Neural progenitor cell (in vitro differentiated cells): ENCODE measurements around the gene GUCA2A. TPM values are rescaled to one million over a fixed set of nuclear protein-coding genes. Genes with fewer than 3 reads are reported as not detected.

ENCODE experiments used
- DNase-seq: peaks from one replicate; pipeline ENCODE4 v3.0.0-alpha.2; 2016; ENCODE audit warnings: low spot score
- H2AFZ ChIP-seq: fragments of 200-600 bp; sonication (generic); replicated peaks from 2 replicates; pipeline ENCODE4 v1.6.1; 2016; ENCODE audit warnings: antibody characterized with exemption
- H3F3A ChIP-seq: fragments of 200-600 bp; sonication (generic); 2 replicates; pipeline ENCODE4 v1.6.1; 2016; ENCODE audit warnings: antibody characterized with exemption, low read depth
- H3K27ac ChIP-seq: fragments of 200-600 bp; sonication (generic); 2 replicates; pipeline ENCODE4 v1.5.1; 2016; ENCODE audit warnings: mild to moderate bottlenecking
- H3K27me3 ChIP-seq: fragments of 200-600 bp; sonication (generic); 2 replicates; pipeline ENCODE4 v1.6.1; 2016; ENCODE audit warnings: mild to moderate bottlenecking, moderate library complexity
- H3K36me3 ChIP-seq: fragments of 200-600 bp; sonication (generic); 2 replicates; pipeline ENCODE4 v1.5.1; 2016
- H3K4me1 ChIP-seq: fragments of 200-600 bp; sonication (generic); 2 replicates; pipeline ENCODE4 v1.6.1; 2016; ENCODE audit warnings: mixed run types
- H3K4me2 ChIP-seq: fragments of 200-600 bp; sonication (generic); 2 replicates; pipeline ENCODE4 v1.6.1; 2016
- H3K4me3 ChIP-seq: fragments of 200-600 bp; sonication (generic); 2 replicates; pipeline ENCODE4 v1.5.1; 2016
- H3K79me2 ChIP-seq: fragments of 200-600 bp; sonication (generic); 2 replicates; pipeline ENCODE4 v1.6.1; 2016; ENCODE audit warnings: low read depth
- H3K9ac ChIP-seq: fragments of 200-600 bp; sonication (generic); 2 replicates; pipeline ENCODE4 v1.6.1; 2016
- H3K9me3 ChIP-seq: fragments of 200-600 bp; sonication (generic); 2 replicates; pipeline ENCODE4 v1.5.1; 2016; ENCODE audit warnings: low read depth
- H4K20me1 ChIP-seq: fragments of 200-600 bp; sonication (generic); 2 replicates; pipeline ENCODE4 v1.6.1; 2016; ENCODE audit warnings: low read depth
- H3K27ac Mint-ChIP-seq: 3 replicates; pipeline ENCODE4 v1.8.0; 2021; ENCODE audit warnings: mixed read lengths
- H3K27me3 Mint-ChIP-seq: 2 replicates; pipeline ENCODE4 v1.8.0; 2022; ENCODE audit warnings: low read depth, mild to moderate bottlenecking, inconsistent platforms, moderate library complexity, mixed read lengths; ENCODE audit not compliant: insufficient read depth
- H3K36me3 Mint-ChIP-seq: 3 replicates; pipeline ENCODE4 v1.8.0; 2021; ENCODE audit warnings: mixed read lengths
- H3K4me1 Mint-ChIP-seq: 3 replicates; pipeline ENCODE4 v1.8.0; 2021; ENCODE audit warnings: mixed read lengths
- H3K4me3 Mint-ChIP-seq: 3 replicates; pipeline ENCODE4 v1.8.0; 2021; ENCODE audit warnings: mild to moderate bottlenecking, moderate library complexity, mixed read lengths
- H3K9me3 Mint-ChIP-seq: 3 replicates; pipeline ENCODE4 v1.8.0; 2020; ENCODE audit warnings: mixed read lengths
- EZH2 ChIP-seq: fragments of 200-600 bp; sonication (generic); IDR thresholded peaks from 2 replicates; pipeline ENCODE4 v1.6.1; 2017; ENCODE audit warnings: antibody characterized with exemption, mild to moderate bottlenecking, moderate library complexity
- EZH2phosphoT487 ChIP-seq: fragments of 200-600 bp; sonication (generic); IDR thresholded peaks from 2 replicates; pipeline ENCODE4 v1.6.1; 2017; ENCODE audit warnings: antibody characterized with exemption
- total RNA-seq: library from RNA; depleted of rRNA; stranded (reverse); fragments of >200 nt; gene quantifications from 2 replicates; pipeline ENCODE4 v1.2.3, GENCODE V29; 2015; ENCODE audit warnings: low replicate concordance
- TF ChIP-seq, protein P1 (sequence below): fragments of 200-600 bp; sonication (generic); IDR thresholded peaks from 2 replicates; pipeline ENCODE4 v1.5.1; 2017; ENCODE audit warnings: antibody characterized with exemption, mild to moderate bottlenecking

The GUCA2A gene
- total RNA-seq, 1 donor from 2014 or later, result not detected

DNA sequence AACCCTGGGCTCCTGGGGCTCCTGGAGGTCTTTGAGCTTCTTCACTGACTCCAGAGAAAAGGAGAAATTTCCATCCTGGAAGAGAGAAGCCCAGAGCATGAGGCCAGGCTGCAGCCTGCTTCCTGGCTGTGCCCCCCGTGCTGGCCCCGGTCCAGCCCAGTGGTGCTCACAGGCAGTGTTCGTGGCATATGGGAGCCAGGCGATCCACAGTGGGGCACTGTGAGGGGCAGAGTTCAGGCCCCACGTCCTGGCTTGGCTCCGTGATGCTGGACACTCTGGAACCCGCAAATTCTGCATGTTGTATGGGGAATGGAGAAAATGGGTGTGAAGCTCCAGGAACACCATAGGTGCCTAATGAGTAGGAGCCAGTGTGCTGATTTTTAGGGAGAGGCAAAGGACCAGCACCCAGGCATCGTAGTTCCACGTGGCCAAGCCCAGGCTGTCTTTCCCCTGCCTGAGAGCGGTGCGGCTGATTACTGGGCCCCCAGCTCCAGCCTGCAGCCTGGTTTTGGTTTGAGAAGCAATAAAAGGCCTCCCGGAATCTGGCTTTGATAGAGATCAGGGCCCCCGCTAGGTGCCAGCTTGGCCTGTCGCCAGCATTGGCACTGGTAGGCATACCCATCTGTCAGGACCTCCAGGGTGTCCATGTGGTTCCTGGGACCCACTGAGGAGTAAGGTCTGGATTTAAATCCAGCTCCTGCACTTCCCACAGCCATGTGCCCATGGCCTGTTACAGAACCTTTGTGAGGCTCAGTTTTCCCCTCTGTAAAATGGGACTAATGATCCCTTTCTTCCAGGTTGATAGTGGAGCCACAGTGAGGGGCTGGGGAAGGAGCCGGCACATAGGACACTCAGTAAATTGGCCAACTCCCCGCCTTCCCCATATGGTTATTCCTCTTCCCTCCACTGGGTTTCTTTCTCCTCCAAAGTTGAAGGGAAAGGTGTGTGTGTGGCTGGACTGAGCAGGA lies 725 bp downstream of the GUCA2A start:
- H3K79me2 ChIP-seq, result no peaks in the 10 kb centered on the region
- no peak overlapping the region for H3K4me2 ChIP-seq
- H3K4me1 ChIP-seq, result no peaks in the 10 kb centered on the region
- H3K36me3 ChIP-seq, result no peaks in the 10 kb centered on the region
- Mint-ChIP-seq H3K9me3 (peaks cover 12% of the 10 kb centered on the region), H3K4me1 (peaks cover 6% of the 10 kb centered on the region), H3K27me3 (peaks cover 12% of the 10 kb centered on the region), H3K27ac (no peak overlapping the region), H3K4me3 (no peak overlapping the region), H3K36me3 (no peaks in the 10 kb centered on the region)
- H3K9ac ChIP-seq, result no peak overlapping the region
- H3K9me3 ChIP-seq, result no peaks in the 10 kb centered on the region
- H2AFZ ChIP-seq, result no peak overlapping the region
- no peaks in the 10 kb centered on the region for H3F3A ChIP-seq
- H3K27me3 ChIP-seq, result no peaks in the 10 kb centered on the region
- H4K20me1 ChIP-seq, result no peaks in the 10 kb centered on the region
- DNase-seq, result no peak
- no peak overlapping the region for H3K27ac ChIP-seq
- no peak overlapping the region for H3K4me3 ChIP-seq
- TF ChIP-seq, protein P1, sequence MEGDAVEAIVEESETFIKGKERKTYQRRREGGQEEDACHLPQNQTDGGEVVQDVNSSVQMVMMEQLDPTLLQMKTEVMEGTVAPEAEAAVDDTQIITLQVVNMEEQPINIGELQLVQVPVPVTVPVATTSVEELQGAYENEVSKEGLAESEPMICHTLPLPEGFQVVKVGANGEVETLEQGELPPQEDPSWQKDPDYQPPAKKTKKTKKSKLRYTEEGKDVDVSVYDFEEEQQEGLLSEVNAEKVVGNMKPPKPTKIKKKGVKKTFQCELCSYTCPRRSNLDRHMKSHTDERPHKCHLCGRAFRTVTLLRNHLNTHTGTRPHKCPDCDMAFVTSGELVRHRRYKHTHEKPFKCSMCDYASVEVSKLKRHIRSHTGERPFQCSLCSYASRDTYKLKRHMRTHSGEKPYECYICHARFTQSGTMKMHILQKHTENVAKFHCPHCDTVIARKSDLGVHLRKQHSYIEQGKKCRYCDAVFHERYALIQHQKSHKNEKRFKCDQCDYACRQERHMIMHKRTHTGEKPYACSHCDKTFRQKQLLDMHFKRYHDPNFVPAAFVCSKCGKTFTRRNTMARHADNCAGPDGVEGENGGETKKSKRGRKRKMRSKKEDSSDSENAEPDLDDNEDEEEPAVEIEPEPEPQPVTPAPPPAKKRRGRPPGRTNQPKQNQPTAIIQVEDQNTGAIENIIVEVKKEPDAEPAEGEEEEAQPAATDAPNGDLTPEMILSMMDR, result no peak
- no peak for TF ChIP-seq EZH2phosphoT487
- TF ChIP-seq EZH2, result no peak

DNA sequence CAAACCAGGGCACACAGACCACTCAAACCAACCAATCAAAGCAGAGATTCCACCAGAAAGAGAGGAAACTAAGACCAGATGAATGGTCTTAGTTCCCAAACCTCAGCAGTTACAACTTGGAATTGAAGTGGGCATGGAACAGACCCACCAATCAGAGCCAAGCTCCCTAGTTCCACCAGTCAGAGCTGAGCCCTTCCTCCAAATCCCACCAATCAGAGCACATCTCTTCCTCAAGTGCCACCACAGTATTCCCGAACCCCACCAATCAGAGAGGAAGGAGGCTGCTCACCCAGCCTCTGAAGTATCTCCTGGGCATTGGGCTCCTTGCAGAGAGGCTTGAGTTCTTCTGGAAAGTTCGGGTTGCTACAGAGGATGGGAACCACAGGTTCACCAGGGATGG lies 1.4 kb downstream of the GUCA2A start:
- Mint-ChIP-seq H3K4me3 (no peak overlapping the region), H3K4me1 (peaks cover 6% of the 10 kb centered on the region), H3K27ac (no peak overlapping the region), H3K36me3 (no peaks in the 10 kb centered on the region), H3K9me3 (peaks cover 12% of the 10 kb centered on the region), H3K27me3 (peaks cover 12% of the 10 kb centered on the region)
- no peak for TF ChIP-seq EZH2phosphoT487
- TF ChIP-seq, protein P1, result no peak
- no peak for TF ChIP-seq EZH2
- Histone ChIP-seq H3K9ac (no peak overlapping the region), H3K27me3 (no peaks in the 10 kb centered on the region), H3K4me2 (no peak overlapping the region), H3K36me3 (no peaks in the 10 kb centered on the region), H3K4me3 (no peak overlapping the region), H4K20me1 (no peaks in the 10 kb centered on the region), H3F3A (no peaks in the 10 kb centered on the region), H3K4me1 (no peaks in the 10 kb centered on the region), H3K9me3 (no peaks in the 10 kb centered on the region), H2AFZ (no peak overlapping the region), H3K27ac (no peak overlapping the region), H3K79me2 (no peaks in the 10 kb centered on the region)
- no peak for DNase-seq

DNA sequence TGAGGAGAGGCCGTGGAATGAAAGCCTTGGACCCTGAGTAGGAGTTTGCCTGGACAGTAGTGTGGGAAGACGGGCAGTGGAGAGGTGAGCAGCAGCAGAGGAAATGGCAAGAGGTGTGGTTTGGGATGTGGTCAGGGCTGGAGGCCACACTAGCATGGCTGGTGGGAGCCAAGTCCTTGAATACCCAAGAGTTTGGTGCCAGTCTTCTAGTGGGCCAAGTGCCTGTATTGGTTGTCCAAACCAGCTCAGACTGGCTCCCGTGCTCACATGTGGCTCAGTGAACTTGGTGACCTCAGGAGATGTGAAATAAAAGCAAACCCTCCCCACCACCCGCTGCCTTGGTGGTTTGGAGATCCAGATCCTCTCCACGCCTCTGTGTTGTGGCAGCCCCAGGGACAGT lies 2.4 kb downstream of the GUCA2A start:
- no peaks in the 10 kb centered on the region for H3K79me2 ChIP-seq
- H3K27me3 ChIP-seq, result no peaks in the 10 kb centered on the region
- no peak for DNase-seq
- no peak overlapping the region for H2AFZ ChIP-seq
- Mint-ChIP-seq H3K9me3 (peaks cover 12% of the 10 kb centered on the region), H3K4me3 (no peak overlapping the region), H3K27me3 (peaks cover 8% of the 10 kb centered on the region), H3K27ac (no peak overlapping the region), H3K36me3 (no peaks in the 10 kb centered on the region), H3K4me1 (peaks cover 6% of the 10 kb centered on the region)
- H4K20me1 ChIP-seq, result no peaks in the 10 kb centered on the region
- H3K4me2 ChIP-seq, result no peak overlapping the region
- no peak overlapping the region for H3K27ac ChIP-seq
- TF ChIP-seq EZH2phosphoT487 (no peak), EZH2 (no peak)
- TF ChIP-seq, protein P1, result no peak
- H3K4me1 ChIP-seq, result no peaks in the 10 kb centered on the region
- H3K36me3 ChIP-seq, result no peaks in the 10 kb centered on the region
- H3K4me3 ChIP-seq, result no peak overlapping the region
- H3K9ac ChIP-seq, result no peak overlapping the region
- no peaks in the 10 kb centered on the region for H3K9me3 ChIP-seq
- H3F3A ChIP-seq, result no peaks in the 10 kb centered on the region
